Measurements from ENCODE around the gene TPSD1.
"Not testable (repeated sequence)": the region's sequence is repeated elsewhere in the genome, so short reads cannot be mapped to it uniquely, and the experiment has no call there.

The TPSD1 gene

DNA sequence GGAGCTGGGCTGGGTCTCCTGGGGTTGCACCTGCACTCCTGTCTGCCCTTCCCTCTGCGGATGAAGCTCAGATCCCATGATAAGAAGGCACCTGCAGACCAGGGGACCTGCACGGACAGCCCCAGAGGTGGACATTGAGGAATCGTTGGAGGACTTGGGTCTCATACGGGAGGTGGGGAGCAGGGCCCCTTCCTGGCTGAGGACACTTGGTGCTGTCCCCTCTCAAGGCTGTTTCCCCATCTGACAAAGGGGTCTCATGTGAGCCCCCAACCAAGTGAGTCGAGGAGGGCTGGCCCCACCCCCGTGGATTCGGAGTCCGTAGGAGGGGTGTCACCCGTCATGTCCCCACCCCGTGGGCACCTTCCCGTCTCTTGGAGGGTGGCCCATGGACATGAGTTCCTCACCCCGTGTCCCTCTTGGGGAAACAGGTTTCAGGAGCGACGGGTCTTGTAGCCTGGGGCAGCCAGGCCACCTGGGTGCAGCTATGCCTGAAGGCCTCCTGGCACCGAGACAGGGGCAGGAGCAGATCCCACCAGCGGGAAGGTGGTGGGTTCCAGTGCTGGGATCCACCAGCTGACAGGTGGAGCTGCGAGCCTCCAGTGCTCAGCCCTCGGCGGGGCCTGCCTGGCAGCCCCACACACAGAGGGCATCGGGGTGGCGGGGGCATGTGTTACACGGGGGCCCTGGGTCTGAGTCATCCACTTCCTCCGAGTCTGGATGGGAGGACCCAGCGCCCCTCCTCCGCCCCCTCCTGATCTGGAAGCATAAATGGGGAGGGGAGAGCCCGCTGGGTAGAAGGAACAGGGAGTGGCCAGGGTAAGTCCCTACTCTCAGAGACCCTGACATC, at the start of gene TPSD1:
TPSD1 (plus strand) TSS at position 794 of the 847 bp plus-strand sequence. CDS start 212 bp downstream, outside the sequence.
- not testable (repeated sequence) for DNase-seq (ENCODE audit: low spot score)

DNA sequence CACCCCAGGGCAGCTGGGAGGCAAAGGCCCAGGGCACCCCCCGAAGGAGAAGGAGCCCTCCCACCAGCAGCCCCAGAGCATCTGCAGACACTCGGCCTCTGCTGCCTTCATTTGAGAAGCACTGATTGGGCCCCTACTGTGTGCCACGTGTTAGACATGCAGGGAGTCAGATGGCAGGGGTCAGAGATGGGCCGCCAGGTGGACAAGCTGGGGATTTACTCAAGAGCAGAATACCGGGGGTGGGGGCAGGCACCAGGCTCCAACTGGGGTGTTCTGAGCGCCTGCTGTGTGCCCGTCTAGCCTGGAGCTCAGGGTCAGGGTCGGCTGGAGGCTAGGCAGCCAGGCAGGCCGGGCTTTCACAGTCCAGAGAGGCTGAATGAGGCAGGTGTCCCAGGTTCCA, 49.5 kb upstream of the TPSD1 start:
- no peak for DNase-seq (ENCODE audit: low spot score)

DNA sequence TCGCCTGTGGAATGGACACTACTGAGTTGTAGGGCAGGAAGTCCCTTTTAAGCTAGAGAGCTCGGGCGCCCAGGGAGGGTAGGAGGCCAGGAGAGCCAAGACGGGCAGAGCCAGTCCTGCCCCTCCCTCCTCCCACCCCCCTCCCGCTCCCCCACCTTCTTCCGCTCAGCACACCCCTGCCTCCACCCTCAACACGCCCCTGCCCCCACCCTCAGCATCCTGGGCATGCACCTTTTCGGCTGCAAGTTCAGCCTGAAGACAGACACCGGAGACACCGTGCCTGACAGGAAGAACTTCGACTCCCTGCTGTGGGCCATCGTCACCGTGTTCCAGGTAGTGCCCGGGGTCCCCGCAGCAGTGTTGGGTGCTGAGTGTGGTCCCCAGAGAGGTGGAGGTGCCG, 49.1 kb upstream of the TPSD1 start:
- DNase-seq (ENCODE audit: low spot score), result no peak

DNA sequence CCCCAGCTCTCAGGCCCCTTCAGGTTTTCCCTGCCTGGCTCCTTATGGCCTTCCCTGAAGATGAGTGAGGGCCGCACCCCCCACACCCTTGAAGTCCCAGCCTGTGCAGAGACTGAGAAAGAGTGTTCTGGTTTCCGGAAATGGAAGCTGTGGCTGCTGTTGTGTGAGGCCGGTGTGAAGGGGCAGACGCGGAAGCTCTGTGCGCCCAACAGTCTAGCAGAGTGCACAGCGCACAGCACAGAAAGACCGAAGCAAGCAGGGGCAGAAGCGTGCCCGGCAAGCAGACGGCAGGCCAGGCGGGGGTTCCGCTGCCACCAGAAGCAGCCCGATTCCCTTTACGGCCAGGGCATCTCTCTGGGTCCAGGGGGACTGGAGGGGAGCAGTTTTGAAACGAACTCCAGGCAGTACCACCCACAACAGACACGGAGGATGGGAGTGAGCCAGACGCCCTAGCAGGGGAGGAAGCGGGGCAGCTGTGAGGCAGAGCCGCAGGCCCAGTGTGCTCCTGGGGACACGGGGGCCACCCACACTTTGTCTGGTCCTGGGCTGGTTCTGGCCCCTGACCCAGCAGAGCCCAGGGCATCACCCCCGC, 47.5 kb upstream of the TPSD1 start:
- no peak for DNase-seq (ENCODE audit: low spot score)

DNA sequence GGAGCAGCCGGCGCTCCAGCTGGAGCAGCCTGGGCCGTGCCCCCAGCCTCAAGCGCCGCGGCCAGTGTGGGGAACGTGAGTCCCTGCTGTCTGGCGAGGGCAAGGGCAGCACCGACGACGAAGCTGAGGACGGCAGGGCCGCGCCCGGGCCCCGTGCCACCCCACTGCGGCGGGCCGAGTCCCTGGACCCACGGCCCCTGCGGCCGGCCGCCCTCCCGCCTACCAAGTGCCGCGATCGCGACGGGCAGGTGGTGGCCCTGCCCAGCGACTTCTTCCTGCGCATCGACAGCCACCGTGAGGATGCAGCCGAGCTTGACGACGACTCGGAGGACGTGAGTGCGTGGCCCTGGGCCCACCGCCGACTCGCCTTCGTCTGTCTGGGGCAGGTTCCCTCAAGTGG, 46.8 kb upstream of the TPSD1 start:
- no peak for DNase-seq (ENCODE audit: low spot score)

DNA sequence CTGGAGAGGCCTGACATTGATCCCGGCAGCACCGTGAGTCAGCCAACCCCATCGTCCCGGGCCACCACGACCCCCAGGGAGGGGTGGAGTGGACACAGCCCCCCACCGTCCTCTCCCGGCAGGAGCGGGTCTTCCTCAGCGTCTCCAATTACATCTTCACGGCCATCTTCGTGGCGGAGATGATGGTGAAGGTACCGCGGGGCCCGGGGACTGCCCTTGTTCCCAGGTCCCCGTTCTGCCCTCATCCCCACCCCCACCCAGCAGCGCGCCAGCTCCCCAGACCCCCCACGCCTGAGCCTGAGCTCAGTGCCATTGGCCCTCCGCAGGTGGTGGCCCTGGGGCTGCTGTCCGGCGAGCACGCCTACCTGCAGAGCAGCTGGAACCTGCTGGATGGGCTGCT, 45.4 kb upstream of the TPSD1 start:
- DNase-seq (ENCODE audit: low spot score), result no peak

DNA sequence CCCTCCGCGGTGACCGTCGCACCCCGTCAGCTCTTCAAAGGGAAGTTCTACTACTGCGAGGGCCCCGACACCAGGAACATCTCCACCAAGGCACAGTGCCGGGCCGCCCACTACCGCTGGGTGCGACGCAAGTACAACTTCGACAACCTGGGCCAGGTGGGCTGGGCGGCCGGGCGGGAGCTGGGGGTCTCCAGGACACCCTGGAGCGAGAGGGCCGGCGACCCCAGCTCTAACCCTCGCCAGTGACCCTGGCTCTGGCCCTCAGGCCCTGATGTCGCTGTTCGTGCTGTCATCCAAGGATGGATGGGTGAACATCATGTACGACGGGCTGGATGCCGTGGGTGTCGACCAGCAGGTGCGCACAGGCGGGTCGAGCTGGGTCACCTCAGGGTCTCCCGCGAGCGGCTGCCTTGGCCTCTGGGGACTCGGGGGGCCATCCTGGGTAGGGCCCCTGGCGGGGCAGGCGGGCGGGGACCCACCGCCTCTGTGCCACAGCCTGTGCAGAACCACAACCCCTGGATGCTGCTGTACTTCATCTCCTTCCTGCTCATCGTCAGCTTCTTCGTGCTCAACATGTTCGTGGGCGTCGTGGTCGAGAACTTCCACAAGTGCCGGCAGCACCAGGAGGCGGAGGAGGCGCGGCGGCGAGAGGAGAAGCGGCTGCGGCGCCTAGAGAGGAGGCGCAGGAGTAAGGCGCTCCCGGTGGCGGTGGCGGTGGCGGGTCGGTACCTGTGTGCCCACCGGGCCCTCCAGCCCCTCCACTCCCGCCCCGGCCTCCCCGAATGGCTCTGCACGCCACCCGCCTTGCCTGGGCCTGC, 44.2 kb upstream of the TPSD1 start:
- no peak for DNase-seq (ENCODE audit: low spot score)

DNA sequence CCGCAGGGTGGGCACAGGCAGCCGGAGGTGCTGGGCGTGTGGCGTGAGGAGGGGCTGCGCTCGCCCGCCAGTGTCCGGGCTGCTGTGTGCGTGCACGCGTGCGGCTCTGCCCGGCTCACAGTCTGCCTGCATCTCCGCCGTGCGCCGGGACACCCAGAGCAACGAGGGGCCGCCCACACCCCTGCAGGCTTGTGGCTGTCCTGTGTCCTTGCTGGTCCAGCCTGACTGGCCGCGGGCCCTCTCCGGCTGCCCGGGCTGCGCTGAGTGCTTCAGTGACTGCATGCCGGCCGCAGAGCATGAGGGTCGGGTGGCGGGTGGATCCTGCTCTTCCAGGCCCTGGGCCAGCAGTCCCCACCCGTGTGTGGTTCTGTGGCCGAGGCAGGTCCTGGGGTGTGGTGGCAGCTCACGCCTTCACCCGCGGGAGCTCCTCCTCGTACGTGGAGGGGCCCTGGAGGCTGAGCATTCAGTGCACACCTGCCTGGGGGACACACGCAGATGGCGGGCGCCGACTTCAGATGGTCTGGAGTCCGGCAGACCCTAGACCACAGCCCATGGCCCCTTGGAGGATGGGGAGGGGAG, 43.2 kb upstream of the TPSD1 start:
- no peak for DNase-seq (ENCODE audit: low spot score)

DNA sequence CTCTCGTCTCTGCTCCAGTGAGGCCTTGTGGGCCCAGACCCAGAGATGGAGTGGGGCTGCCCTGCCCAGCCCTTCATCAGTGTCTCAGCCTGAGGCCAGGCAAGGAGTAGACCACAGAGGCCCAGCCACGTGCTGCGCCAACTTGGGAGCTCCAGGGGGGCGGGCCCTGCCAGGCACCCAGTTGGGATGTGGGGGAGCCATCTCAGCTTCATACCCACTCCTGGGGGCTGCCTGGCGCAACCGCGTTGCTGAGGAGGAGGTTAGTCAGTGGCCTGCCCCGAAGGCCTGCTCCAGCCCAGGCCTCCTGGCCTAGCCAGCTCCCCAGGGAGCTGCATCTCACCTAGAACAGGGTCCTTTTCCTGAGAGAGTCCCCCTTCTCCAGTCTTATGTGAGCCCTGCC, 42.6 kb upstream of the TPSD1 start:
- no peak for DNase-seq (ENCODE audit: low spot score)

DNA sequence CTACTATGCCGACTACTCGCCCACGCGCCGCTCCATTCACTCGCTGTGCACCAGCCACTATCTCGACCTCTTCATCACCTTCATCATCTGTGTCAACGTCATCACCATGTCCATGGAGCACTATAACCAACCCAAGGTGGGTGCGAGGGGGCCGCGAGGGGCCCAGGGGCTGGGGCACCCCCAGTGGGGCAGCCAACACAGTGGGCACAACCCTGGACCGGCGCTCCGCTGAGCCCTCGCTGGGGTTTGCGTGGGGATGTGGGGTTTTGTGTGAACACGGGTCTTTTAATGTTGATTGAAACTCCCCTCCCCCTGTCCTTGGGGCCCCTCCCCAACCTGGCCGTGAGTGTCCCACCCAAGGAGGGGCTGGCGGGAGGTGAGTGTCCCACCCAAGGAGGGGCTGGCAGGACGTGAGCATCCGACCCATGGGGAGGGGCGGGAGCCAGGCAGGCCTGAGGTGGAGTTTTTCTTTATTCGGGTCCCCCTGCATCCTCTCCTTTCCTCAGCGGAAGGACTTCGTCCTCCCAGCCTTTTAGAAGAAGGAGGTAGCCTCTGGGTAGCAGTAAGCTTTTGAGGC, 42.0 kb upstream of the TPSD1 start:
- no peak for DNase-seq (ENCODE audit: low spot score)

DNA sequence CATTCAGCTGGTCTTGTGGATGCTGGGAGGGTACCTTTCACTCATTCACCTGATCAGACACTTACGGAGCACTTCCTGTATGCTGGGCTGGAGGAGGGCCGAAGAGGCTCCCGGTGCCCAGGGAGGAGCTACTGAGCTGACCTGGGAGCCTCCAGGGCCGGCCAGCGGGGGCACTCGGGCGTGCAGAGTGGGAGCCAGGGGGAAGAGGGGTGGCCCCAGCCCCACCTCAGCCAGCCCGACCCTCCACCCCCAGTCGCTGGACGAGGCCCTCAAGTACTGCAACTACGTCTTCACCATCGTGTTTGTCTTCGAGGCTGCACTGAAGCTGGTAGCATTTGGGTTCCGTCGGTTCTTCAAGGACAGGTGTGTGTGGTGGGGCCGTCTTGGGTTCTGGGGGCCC, 41.1 kb upstream of the TPSD1 start:
- no peak for DNase-seq (ENCODE audit: low spot score)

DNA sequence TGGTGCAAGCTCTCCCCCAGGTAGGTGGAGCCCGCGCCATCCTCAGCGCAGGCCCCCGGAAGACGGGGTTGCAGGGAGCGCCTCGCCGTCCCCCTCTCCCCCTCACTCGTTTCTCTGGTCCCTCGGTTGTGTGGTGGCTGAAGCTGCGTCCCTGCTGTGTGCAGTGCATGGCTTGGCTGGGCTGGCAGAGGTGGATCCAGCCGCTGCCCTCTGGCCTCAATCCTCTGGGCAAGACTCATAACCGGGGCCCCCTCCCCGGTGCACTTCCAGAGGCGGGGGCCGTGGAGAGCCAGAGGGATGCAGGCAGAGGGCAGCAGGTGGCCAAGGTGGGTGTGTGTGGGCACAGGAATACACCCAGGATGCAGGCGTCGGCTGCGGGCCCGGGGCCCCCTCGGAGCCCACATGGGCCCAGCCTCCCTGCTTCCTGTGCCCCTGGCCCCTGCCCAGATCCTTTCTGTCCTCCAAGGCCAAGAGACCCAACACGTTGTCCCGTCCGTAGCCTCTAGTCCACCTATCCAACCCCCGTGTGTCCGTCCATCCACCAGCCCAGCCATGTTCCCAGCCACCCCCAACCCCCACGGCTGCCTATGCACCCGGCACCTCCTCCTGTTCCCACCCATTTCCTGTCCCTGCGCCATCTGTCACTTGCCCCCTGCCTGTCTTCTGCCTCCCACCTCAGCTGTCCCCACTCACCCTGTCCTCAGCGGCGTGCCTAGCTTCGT, 40.1 kb upstream of the TPSD1 start:
- DNase-seq (ENCODE audit: low spot score), result no peak

DNA sequence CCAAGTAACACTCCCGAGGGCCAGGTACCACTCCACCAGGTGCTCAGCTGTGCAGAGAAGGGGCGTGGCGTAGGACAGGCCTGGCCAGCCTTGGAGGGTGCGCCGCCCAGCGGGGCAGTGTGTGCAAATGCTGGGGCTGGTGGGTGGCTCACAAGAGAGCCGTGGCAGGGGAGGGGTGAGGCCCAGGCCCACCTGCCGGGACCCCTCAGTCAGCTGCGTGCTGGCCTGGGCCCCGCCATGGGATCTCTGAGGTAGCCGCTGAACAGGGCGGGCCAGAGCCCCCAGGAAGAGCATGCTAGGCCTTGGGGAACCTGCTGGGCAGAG, 39.6 kb upstream of the TPSD1 start:
- no peak for DNase-seq (ENCODE audit: low spot score)

DNA sequence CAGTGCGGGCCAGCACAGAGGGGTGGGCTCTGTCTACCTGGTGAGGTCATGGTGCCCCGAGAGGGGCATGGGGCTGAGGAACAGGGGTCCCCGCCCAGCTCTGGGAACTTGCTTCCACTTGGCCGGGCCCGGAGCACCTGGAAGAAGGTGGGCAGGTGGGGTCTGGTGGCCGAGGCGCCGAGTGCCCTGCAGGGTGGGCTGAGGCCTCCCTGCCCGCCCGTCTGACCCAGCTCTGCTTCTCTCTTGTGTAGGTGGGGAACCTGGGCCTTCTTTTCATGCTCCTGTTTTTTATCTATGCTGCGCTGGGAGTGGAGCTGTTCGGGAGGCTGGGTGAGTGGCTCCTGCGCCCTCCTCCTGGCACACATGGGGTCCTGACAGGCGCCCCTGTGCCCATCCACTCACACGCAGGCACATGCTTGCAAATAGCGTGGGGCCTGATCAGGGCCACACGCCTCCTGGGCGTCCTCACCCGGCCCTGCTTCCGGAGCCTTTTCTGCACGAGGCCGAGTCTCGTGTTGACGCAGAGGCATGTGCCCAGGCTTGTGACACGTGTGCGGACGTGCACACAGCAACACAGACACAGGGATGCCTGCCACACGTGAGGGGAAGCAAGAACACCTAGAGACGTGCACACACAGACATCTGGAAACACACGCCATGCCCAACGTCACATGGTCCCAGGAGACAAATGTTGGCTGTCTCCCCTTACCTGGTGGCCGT, 39.0 kb upstream of the TPSD1 start:
- no peak for DNase-seq (ENCODE audit: low spot score)

DNA sequence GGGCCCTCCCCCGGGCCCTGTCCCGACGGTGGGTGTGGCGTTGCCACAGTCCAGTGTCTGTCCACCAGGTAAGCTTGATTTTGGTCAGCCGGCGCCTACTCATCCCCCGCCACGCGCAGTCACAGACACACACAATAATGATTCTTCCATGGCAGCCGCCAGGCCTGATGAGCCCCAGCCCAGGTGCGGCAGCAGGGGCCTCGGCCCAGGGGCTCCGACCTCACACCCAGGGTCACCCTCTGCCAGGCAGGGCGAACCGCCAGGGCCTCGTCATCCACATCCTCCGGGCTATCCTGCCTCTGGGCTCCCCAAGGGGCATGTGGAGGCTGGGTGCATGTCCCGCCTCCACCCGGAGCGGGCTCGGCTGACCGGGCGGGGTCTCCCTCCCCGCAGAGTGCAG, 38.3 kb upstream of the TPSD1 start:
- DNase-seq (ENCODE audit: low spot score), result no peak

DNA sequence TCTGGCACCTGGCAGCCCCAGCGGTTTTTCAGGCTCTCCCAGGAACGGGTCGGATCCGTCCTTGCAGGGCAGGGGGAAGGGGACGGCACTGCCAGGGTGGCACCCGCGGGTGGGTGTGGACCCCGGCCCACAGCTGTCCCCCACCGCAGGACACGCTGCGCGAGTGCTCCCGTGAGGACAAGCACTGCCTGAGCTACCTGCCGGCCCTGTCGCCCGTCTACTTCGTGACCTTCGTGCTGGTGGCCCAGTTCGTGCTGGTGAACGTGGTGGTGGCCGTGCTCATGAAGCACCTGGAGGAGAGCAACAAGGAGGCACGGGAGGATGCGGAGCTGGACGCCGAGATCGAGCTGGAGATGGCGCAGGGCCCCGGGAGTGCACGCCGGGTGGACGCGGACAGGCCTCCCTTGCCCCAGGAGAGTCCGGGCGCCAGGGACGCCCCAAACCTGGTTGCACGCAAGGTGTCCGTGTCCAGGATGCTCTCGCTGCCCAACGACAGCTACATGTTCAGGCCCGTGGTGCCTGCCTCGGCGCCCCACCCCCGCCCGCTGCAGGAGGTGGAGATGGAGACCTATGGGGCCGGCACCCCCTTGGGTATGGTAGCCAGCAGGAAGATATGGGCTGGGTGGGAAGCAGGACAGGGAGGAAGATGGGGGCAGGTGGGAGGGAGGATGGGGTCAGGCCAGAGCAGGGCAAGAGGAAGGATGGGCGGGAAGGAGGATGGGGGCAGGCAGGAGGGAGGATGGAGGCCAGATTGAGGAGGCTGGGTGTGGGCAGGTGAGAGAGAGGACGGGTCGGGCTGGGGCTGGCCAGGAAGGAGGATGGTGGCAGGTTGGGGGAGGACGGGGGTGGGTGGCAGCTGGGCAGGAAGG, 37.6 kb upstream of the TPSD1 start:
- no peak for DNase-seq (ENCODE audit: low spot score)

DNA sequence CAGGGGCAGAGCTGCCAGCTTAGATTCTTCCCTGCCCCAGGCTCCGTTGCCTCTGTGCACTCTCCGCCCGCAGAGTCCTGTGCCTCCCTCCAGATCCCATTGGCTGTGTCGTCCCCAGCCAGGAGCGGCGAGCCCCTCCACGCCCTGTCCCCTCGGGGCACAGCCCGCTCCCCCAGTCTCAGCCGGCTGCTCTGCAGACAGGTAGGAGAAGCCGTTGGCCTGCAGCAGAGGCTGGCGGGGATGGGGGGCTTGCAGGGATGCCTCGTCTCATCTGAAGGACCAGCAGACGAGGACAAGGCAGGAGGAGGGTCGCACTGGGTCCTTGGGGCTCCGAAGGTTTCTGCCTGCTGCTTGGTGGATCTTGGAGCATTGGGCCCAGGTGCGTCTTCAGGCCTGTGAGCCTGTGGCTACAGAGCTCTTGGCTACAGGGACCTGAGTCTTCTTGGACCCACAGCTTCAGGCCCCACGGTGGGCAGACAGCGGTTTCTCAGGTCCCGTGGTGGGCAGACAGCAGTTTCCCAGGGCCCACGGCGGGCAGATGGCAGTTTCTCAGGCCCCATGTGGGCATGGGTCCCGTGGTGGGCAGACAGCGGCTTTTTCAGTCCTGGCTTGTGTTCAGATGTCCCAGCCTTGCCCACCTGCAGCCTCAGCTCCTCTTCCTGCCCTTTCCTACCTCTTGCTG, 36.8 kb upstream of the TPSD1 start:
- DNase-seq (ENCODE audit: low spot score), result no peak

DNA sequence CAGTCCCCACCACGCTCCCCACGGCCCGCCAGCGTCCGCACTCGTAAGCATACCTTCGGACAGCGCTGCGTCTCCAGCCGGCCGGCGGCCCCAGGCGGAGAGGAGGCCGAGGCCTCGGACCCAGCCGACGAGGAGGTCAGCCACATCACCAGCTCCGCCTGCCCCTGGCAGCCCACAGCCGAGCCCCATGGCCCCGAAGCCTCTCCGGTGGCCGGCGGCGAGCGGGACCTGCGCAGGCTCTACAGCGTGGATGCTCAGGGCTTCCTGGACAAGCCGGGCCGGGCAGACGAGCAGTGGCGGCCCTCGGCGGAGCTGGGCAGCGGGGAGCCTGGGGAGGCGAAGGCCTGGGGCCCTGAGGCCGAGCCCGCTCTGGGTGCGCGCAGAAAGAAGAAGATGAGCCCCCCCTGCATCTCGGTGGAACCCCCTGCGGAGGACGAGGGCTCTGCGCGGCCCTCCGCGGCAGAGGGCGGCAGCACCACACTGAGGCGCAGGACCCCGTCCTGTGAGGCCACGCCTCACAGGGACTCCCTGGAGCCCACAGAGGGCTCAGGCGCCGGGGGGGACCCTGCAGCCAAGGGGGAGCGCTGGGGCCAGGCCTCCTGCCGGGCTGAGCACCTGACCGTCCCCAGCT, 35.7 kb upstream of the TPSD1 start:
- no peak for DNase-seq (ENCODE audit: low spot score)

Measured in kidney tubule cell (primary cell).